ENCODE measurements around the gene RNF212. TPM values are rescaled to one million over a fixed set of nuclear protein-coding genes. Genes with fewer than 3 reads are reported as not detected.

Gene RNF212
- total and polyA plus RNA-seq, 2 of the 13 experiments (the other 11 are each of a cell fraction or from before 2014, with no cell fraction given): not detected

GRCh38 chr4:1043651-1044468 is 69.5 kb downstream of the RNF212 start (continued):
- TF ChIP-seq, protein P1, sequence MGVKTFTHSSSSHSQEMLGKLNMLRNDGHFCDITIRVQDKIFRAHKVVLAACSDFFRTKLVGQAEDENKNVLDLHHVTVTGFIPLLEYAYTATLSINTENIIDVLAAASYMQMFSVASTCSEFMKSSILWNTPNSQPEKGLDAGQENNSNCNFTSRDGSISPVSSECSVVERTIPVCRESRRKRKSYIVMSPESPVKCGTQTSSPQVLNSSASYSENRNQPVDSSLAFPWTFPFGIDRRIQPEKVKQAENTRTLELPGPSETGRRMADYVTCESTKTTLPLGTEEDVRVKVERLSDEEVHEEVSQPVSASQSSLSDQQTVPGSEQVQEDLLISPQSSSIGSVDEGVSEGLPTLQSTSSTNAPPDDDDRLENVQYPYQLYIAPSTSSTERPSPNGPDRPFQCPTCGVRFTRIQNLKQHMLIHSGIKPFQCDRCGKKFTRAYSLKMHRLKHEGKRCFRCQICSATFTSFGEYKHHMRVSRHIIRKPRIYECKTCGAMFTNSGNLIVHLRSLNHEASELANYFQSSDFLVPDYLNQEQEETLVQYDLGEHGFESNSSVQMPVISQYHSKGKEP (CRISPR knock-in tag; IDR thresholded peaks at IDR 0.05): no peak
- TF ChIP-seq MAFK (conservative IDR thresholded peaks at IDR 0.05 in 1 of 2, IDR thresholded peaks at IDR 0.05 in 1 of 2; ENCODE audit: low read length in 2 of 2) (peak; percentile 35 to 71), TCF12 (IDR thresholded peaks at IDR 0.05) (no peak), TCF12 (CRISPR knock-in tag; IDR thresholded peaks at IDR 0.05) (no peak), ZNF331 (CRISPR knock-in tag; IDR thresholded peaks at IDR 0.05) (peak; percentile 40; the same call in 1 of the 2 replicates), NCOA5 (CRISPR knock-in tag; IDR thresholded peaks at IDR 0.05) (no peak), ZNF263 (CRISPR knock-in tag; IDR thresholded peaks at IDR 0.05) (peak; percentile 58; the same call in 1 of the 2 replicates), ZNF441 (CRISPR knock-in tag; IDR thresholded peaks at IDR 0.05; ENCODE audit: borderline replicate concordance) (no peak), HNRNPH1 (optimal IDR thresholded peaks at IDR 0.05; ENCODE audit: low read depth, low read length) (no peak), BCL6 (CRISPR knock-in tag; IDR thresholded peaks at IDR 0.05) (peak; percentile 80), TAF1 (CRISPR knock-in tag; IDR thresholded peaks at IDR 0.05) (peak; percentile 25; the same call in 1 of the 2 replicates), FOXJ3 (CRISPR knock-in tag; IDR thresholded peaks at IDR 0.05; ENCODE audit: borderline replicate concordance) (no peak), ARHGAP35 (CRISPR knock-in tag; IDR thresholded peaks at IDR 0.05; ENCODE audit: borderline replicate concordance) (no peak), SOX13 (IDR thresholded peaks at IDR 0.05) (no peak), SOX13 (CRISPR knock-in tag; conservative IDR thresholded peaks at IDR 0.05 in 1 of 2, IDR thresholded peaks at IDR 0.05 in 1 of 2) (no peak), ZNF510 (CRISPR knock-in tag; IDR thresholded peaks at IDR 0.05; ENCODE audit: low read depth) (no peak), ZSCAN25 (CRISPR knock-in tag; IDR thresholded peaks at IDR 0.05) (no peak), HDAC2 (CRISPR knock-in tag; IDR thresholded peaks at IDR 0.05) (peak; percentile 46; the same call in 1 of the 2 replicates), NCOR1 (IDR thresholded peaks at IDR 0.05; ENCODE audit: borderline replicate concordance, low read length) (no peak), GABPB1 (CRISPR knock-in tag; IDR thresholded peaks at IDR 0.05) (peak; percentile 75)
- TF ChIP-seq, protein P2, sequence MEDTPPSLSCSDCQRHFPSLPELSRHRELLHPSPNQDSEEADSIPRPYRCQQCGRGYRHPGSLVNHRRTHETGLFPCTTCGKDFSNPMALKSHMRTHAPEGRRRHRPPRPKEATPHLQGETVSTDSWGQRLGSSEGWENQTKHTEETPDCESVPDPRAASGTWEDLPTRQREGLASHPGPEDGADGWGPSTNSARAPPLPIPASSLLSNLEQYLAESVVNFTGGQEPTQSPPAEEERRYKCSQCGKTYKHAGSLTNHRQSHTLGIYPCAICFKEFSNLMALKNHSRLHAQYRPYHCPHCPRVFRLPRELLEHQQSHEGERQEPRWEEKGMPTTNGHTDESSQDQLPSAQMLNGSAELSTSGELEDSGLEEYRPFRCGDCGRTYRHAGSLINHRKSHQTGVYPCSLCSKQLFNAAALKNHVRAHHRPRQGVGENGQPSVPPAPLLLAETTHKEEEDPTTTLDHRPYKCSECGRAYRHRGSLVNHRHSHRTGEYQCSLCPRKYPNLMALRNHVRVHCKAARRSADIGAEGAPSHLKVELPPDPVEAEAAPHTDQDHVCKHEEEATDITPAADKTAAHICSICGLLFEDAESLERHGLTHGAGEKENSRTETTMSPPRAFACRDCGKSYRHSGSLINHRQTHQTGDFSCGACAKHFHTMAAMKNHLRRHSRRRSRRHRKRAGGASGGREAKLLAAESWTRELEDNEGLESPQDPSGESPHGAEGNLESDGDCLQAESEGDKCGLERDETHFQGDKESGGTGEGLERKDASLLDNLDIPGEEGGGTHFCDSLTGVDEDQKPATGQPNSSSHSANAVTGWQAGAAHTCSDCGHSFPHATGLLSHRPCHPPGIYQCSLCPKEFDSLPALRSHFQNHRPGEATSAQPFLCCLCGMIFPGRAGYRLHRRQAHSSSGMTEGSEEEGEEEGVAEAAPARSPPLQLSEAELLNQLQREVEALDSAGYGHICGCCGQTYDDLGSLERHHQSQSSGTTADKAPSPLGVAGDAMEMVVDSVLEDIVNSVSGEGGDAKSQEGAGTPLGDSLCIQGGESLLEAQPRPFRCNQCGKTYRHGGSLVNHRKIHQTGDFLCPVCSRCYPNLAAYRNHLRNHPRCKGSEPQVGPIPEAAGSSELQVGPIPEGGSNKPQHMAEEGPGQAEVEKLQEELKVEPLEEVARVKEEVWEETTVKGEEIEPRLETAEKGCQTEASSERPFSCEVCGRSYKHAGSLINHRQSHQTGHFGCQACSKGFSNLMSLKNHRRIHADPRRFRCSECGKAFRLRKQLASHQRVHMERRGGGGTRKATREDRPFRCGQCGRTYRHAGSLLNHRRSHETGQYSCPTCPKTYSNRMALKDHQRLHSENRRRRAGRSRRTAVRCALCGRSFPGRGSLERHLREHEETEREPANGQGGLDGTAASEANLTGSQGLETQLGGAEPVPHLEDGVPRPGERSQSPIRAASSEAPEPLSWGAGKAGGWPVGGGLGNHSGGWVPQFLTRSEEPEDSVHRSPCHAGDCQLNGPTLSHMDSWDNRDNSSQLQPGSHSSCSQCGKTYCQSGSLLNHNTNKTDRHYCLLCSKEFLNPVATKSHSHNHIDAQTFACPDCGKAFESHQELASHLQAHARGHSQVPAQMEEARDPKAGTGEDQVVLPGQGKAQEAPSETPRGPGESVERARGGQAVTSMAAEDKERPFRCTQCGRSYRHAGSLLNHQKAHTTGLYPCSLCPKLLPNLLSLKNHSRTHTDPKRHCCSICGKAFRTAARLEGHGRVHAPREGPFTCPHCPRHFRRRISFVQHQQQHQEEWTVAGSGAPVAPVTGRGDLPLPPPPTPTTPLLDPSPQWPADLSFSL (CRISPR knock-in tag; IDR thresholded peaks at IDR 0.05): no peak

Measured in HepG2 (cell line).